ENCODE results near the gene JAG2. TPM values are rescaled to one million over a fixed set of nuclear protein-coding genes. Genes with fewer than 3 reads are reported as not detected.

The JAG2 gene
- total RNA-seq, 1 donor from 2014 or later = 84.1 TPM

DNA sequence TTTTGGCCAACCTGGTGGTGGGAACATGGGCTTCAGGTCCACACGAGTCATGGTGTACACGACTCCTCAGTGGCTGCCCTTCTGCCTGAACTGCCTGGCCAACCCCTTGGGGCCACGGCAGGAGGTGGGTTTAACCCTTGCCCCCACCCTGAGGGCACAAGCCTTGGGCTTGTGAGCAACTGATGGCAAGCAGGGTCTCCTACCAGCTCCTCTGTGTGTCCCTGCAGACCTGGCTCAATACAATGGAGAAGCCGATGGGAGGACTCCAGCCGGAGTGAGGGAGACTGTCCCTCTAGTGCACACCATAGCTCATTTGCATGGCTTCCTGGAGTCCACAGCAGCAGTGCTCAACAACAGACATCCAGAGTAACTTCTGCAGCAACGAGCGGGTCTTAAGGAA is 28.0 kb downstream of the JAG2 start:
- Mint-ChIP-seq H3K36me3 (ENCODE audit: unreplicated experiment) (peaks cover 20% of the 10 kb centered on the region), H3K4me3 (ENCODE audit: unreplicated experiment) (no peak overlapping the region), H3K27ac (ENCODE audit: unreplicated experiment) (no peak overlapping the region), H3K4me1 (ENCODE audit: low read depth, unreplicated experiment) (no peaks in the 10 kb centered on the region), H3K9me3 (ENCODE audit: unreplicated experiment) (peaks cover 8% of the 10 kb centered on the region), H3K27me3 (ENCODE audit: unreplicated experiment) (peaks cover 15% of the 10 kb centered on the region)
- DNase-seq = no peak
- TF ChIP-seq CTCF (IDR thresholded peaks at IDR 0.05; ENCODE audit: partially characterized antibody, unreplicated experiment) = no peak

GRCh38 chr14:105139831-105140239 is 28.7 kb downstream of the JAG2 start:
- H3K36me3 Mint-ChIP-seq (ENCODE audit: unreplicated experiment) = peaks cover 20% of the 10 kb centered on the region
- peaks cover 15% of the 10 kb centered on the region for H3K27me3 Mint-ChIP-seq (ENCODE audit: unreplicated experiment)
- H3K9me3 Mint-ChIP-seq (ENCODE audit: unreplicated experiment) = peaks cover 8% of the 10 kb centered on the region
- H3K27ac Mint-ChIP-seq (ENCODE audit: unreplicated experiment) = no peak overlapping the region
- no peak for TF ChIP-seq CTCF (IDR thresholded peaks at IDR 0.05; ENCODE audit: partially characterized antibody, unreplicated experiment)
- H3K4me3 Mint-ChIP-seq (ENCODE audit: unreplicated experiment) = no peak overlapping the region
- no peak for DNase-seq
- H3K4me1 Mint-ChIP-seq (ENCODE audit: low read depth, unreplicated experiment) = no peaks in the 10 kb centered on the region

GRCh38 chr14:105139212-105139825 is 29.3 kb downstream of the JAG2 start:
- Mint-ChIP-seq H3K9me3 (ENCODE audit: unreplicated experiment) (peaks cover 8% of the 10 kb centered on the region), H3K27me3 (ENCODE audit: unreplicated experiment) (peaks cover 14% of the 10 kb centered on the region), H3K4me3 (ENCODE audit: unreplicated experiment) (no peak overlapping the region), H3K4me1 (ENCODE audit: low read depth, unreplicated experiment) (no peaks in the 10 kb centered on the region), H3K36me3 (ENCODE audit: unreplicated experiment) (peaks cover 20% of the 10 kb centered on the region), H3K27ac (ENCODE audit: unreplicated experiment) (no peak overlapping the region)
- TF ChIP-seq CTCF (IDR thresholded peaks at IDR 0.05; ENCODE audit: partially characterized antibody, unreplicated experiment) = no peak
- DNase-seq = no peak

DNA sequence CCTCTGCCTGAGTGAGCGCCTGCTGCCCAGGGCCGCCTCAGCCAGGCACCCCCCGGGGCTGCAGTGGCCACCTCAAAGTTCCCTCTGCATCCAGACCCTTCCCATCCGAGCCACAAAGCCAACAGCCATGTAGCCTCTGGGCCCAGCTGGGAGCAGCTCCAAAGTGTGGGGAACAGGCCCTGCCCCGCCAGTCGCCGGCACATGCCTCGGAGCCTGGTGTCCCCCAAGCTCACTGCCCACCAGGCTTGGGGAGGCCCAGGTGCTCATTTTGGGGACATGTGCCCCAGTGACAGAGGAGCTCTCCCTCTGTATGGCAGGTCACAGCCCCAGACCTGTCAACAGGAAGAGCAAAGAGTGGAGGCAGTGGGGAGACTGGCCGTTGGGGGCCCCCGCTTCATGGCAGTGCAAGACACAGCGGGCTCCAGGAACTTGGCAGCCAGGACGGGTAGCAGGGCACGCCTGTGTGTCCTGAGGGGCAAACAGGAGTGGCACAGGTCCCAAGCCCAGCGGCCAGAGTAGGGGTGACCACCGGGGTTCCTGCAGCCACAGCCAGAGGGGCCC is 29.9 kb downstream of the JAG2 start:
- peaks cover 10% of the 10 kb centered on the region for H3K9me3 Mint-ChIP-seq (ENCODE audit: unreplicated experiment)
- H3K27ac Mint-ChIP-seq (ENCODE audit: unreplicated experiment) = no peak overlapping the region
- H3K4me1 Mint-ChIP-seq (ENCODE audit: low read depth, unreplicated experiment) = no peaks in the 10 kb centered on the region
- peaks cover 20% of the 10 kb centered on the region for H3K36me3 Mint-ChIP-seq (ENCODE audit: unreplicated experiment)
- TF ChIP-seq CTCF (IDR thresholded peaks at IDR 0.05; ENCODE audit: partially characterized antibody, unreplicated experiment) = no peak
- no peak overlapping the region for H3K4me3 Mint-ChIP-seq (ENCODE audit: unreplicated experiment)
- peaks cover 11% of the 10 kb centered on the region for H3K27me3 Mint-ChIP-seq (ENCODE audit: unreplicated experiment)
- no peak for DNase-seq

DNA sequence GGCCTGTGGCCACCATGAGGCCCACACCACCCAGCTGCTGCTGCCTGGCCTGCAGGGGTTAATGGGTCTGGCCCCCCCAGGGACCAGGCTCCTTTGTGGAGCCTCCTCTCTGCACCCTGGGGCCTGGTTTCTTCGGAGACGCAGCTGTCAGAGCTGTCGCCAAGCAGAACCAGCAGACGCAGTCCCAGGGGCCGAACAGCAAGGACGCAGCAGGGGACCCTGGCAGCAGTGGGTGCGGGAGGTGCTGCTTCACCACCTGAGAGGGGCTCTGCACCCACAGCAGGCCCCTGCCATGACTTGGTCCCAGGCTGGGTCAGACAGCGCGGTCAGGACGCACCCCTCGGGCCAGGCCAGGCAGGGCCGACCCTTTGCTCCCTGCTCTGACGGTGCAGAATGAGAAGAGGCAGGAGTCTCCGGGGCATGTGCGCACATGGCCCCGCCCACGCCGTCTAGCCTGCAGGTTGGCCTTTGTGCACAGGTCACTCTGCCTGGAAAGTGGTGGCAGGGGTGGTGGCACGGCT is 30.5 kb downstream of the JAG2 start:
- H3K36me3 Mint-ChIP-seq (ENCODE audit: unreplicated experiment) = peaks cover 20% of the 10 kb centered on the region
- H3K27me3 Mint-ChIP-seq (ENCODE audit: unreplicated experiment) = peaks cover 11% of the 10 kb centered on the region
- no peak for DNase-seq
- H3K27ac Mint-ChIP-seq (ENCODE audit: unreplicated experiment) = no peak overlapping the region
- TF ChIP-seq CTCF (IDR thresholded peaks at IDR 0.05; ENCODE audit: partially characterized antibody, unreplicated experiment) = no peak
- H3K4me1 Mint-ChIP-seq (ENCODE audit: low read depth, unreplicated experiment) = no peaks in the 10 kb centered on the region
- H3K9me3 Mint-ChIP-seq (ENCODE audit: unreplicated experiment) = peaks cover 10% of the 10 kb centered on the region
- no peak overlapping the region for H3K4me3 Mint-ChIP-seq (ENCODE audit: unreplicated experiment)

All from glutamatergic neuron (in vitro differentiated cells).